Measurements from ENCODE around the gene DHRSX.
"Not testable (repeated sequence)": the region's sequence is repeated elsewhere in the genome, so short reads cannot be mapped to it uniquely, and the experiment has no call there.

Gene DHRSX

GRCh38 chrX:2314831-2315365 lies 185.9 kb downstream of the DHRSX start:
- no peak for DNase-seq (ENCODE audit: low spot score)

GRCh38 chrX:2313864-2314640 lies 186.7 kb downstream of the DHRSX start:
- DNase-seq (ENCODE audit: low spot score): no peak

- DNase-seq (ENCODE audit: low spot score): not testable (repeated sequence)
These were observed 188.7 kb downstream of the DHRSX start for GRCh38 chrX:2312061-2312591.

- DNase-seq (ENCODE audit: low spot score): no peak
These were observed 189.3 kb downstream of the DHRSX start for GRCh38 chrX:2311501-2311900.

GRCh38 chrX:2301901-2302300 lies 198.9 kb downstream of the DHRSX start:
- no peak for DNase-seq (ENCODE audit: low spot score)

- peak; percentile 12 for DNase-seq (ENCODE audit: low spot score)
These were observed 200.9 kb downstream of the DHRSX start for GRCh38 chrX:2299871-2300270.

- no peak for DNase-seq (ENCODE audit: low spot score)
These were observed 214.0 kb downstream of the DHRSX start for GRCh38 chrX:2286731-2287130.

- DNase-seq (ENCODE audit: low spot score): no peak
These were observed 216.2 kb downstream of the DHRSX start for GRCh38 chrX:2284601-2285000.

GRCh38 chrX:2284133-2284532 lies 216.6 kb downstream of the DHRSX start:
- DNase-seq (ENCODE audit: low spot score): no peak

- DNase-seq (ENCODE audit: low spot score): no peak
These were observed 217.5 kb downstream of the DHRSX start for GRCh38 chrX:2283111-2283859.

- no peak for DNase-seq (ENCODE audit: low spot score)
These were observed 218.2 kb downstream of the DHRSX start for GRCh38 chrX:2282490-2283090.

- DNase-seq (ENCODE audit: low spot score): no peak
These were observed 228.4 kb downstream of the DHRSX start for GRCh38 chrX:2272337-2272736.

- DNase-seq (ENCODE audit: low spot score): not testable (repeated sequence)
These were observed 229.2 kb downstream of the DHRSX start for GRCh38 chrX:2271595-2271994.

- not testable (repeated sequence) for DNase-seq (ENCODE audit: low spot score)
These were observed 230.0 kb downstream of the DHRSX start for GRCh38 chrX:2270783-2271182.

GRCh38 chrX:2267890-2268289 lies 232.9 kb downstream of the DHRSX start:
- no peak for DNase-seq (ENCODE audit: low spot score)

- DNase-seq (ENCODE audit: low spot score): no peak
These were observed 234.1 kb downstream of the DHRSX start for GRCh38 chrX:2266445-2267349.

- not testable (repeated sequence) for DNase-seq (ENCODE audit: low spot score)
These were observed 234.9 kb downstream of the DHRSX start for GRCh38 chrX:2265658-2266444.

GRCh38 chrX:2264179-2265030 lies 236.4 kb downstream of the DHRSX start:
- no peak for DNase-seq (ENCODE audit: low spot score)

GRCh38 chrX:2263203-2263602 lies 237.6 kb downstream of the DHRSX start:
- DNase-seq (ENCODE audit: low spot score): no peak

GRCh38 chrX:2262668-2263055 lies 238.1 kb downstream of the DHRSX start:
- DNase-seq (ENCODE audit: low spot score): no peak
